Neural cell (in vitro differentiated cells): Measurements from ENCODE around the gene TMEM26. TPM values are rescaled to one million over a fixed set of nuclear protein-coding genes. Genes with fewer than 3 reads are reported as not detected.

Experiments
- H2AFZ ChIP-seq: fragments of 200-600, 300-800 bp; sonication (generic), shearing (Covaris generic); 2 replicates; pipeline ENCODE4 v1.6.0; 2014; ENCODE audit warnings: low read depth, mild to moderate bottlenecking, antibody characterized with exemption, low read length, moderate library complexity
- H3F3A ChIP-seq: fragments of 200-600 bp; shearing (Covaris generic); 2 replicates; pipeline ENCODE4 v1.6.1; 2016; ENCODE audit warnings: mild to moderate bottlenecking, moderate library complexity, mixed read lengths, antibody characterized with exemption, low read length; ENCODE audit not compliant: insufficient read depth, poor library complexity, severe bottlenecking
- H3K27ac ChIP-seq: fragments of 200-600, 300-800 bp; sonication (generic), shearing (Covaris generic); 2 replicates; pipeline ENCODE4 v1.5.1; 2014; ENCODE audit warnings: mild to moderate bottlenecking, low read length, moderate library complexity
- H3K27me3 ChIP-seq: fragments of 300-800, 200-600 bp; sonication (generic), shearing (Covaris generic); 2 replicates; pipeline ENCODE4 v1.6.0; 2014; ENCODE audit warnings: mild to moderate bottlenecking, low read depth, low read length, moderate library complexity; ENCODE audit not compliant: insufficient read depth
- H3K36me3 ChIP-seq: fragments of 300-800, 200-600 bp; sonication (generic), shearing (Covaris generic); 2 replicates; pipeline ENCODE4 v1.5.1; 2014; ENCODE audit warnings: mild to moderate bottlenecking, antibody characterized with exemption, low read length, moderate library complexity; ENCODE audit not compliant: insufficient read depth
- H3K4me2 ChIP-seq: fragments of 300-800, 200-600 bp; sonication (generic), shearing (Covaris generic); 2 replicates; pipeline ENCODE4 v1.6.0; 2014; ENCODE audit warnings: mild to moderate bottlenecking, low read length
- H3K4me3 ChIP-seq: fragments of 300-800, 200-600 bp; sonication (generic), shearing (Covaris generic); 2 replicates; pipeline ENCODE4 v1.5.1; 2014; ENCODE audit warnings: mild to moderate bottlenecking, low read length, moderate library complexity
- H3K79me2 ChIP-seq: fragments of 200-600 bp; shearing (Covaris generic); replicated peaks from 2 replicates; pipeline ENCODE4 v1.6.0; 2014; ENCODE audit warnings: mild to moderate bottlenecking, low read length, moderate library complexity; ENCODE audit not compliant: insufficient read depth
- H3K9ac ChIP-seq: fragments of 300-800, 200-600 bp; sonication (generic), shearing (Covaris generic); 2 replicates; pipeline ENCODE4 v1.6.1; 2016; ENCODE audit warnings: mild to moderate bottlenecking, low read length, mixed read lengths
- H3K9me2 ChIP-seq: fragments of 200-600 bp; shearing (Covaris generic); 2 replicates; pipeline ENCODE4 v1.6.1; 2016; ENCODE audit warnings: mild to moderate bottlenecking, low read length, mixed read lengths; ENCODE audit not compliant: insufficient read depth
- H3K9me3 ChIP-seq: fragments of 200-600, 300-800 bp; sonication (generic), shearing (Covaris generic); 2 replicates; pipeline ENCODE4 v1.6.1; 2016; ENCODE audit warnings: mild to moderate bottlenecking, mixed run types, low read length, moderate library complexity, mixed read lengths
- H4K20me1 ChIP-seq: fragments of 200-600 bp; shearing (Covaris generic); 2 replicates; pipeline ENCODE4 v1.6.1; 2016; ENCODE audit warnings: mild to moderate bottlenecking, mixed run types; ENCODE audit not compliant: insufficient read depth
- EP300 ChIP-seq: fragments of 450-650 bp; conservative IDR thresholded peaks from 2 replicates; pipeline ENCODE4 v1.6.1; 2014; ENCODE audit warnings: antibody characterized with exemption, mild to moderate bottlenecking, moderate library complexity; ENCODE audit not compliant: poor library complexity, severe bottlenecking
- EZH2 ChIP-seq: fragments of 200-600, 300-800 bp; shearing (Covaris generic), sonication (generic); IDR thresholded peaks from 2 replicates; pipeline ENCODE4 v1.6.1; 2014; ENCODE audit warnings: antibody characterized with exemption, low read length, borderline replicate concordance, mild to moderate bottlenecking; ENCODE audit not compliant: insufficient read depth, poor library complexity, severe bottlenecking
- MXI1 ChIP-seq: fragments of 450-650 bp; conservative IDR thresholded peaks from 2 replicates; pipeline ENCODE4 v1.6.1; 2014; ENCODE audit warnings: antibody characterized with exemption, mild to moderate bottlenecking; ENCODE audit not compliant: poor library complexity, severe bottlenecking
- POLR2AphosphoS5 ChIP-seq: IDR thresholded peaks from 2 replicates; pipeline ENCODE4 v1.6.1; 2012
- RAD21 ChIP-seq: fragments of 450-650 bp; conservative IDR thresholded peaks from 2 replicates; pipeline ENCODE4 v1.6.1; 2014; ENCODE audit warnings: antibody characterized with exemption, mild to moderate bottlenecking, moderate library complexity
- SMC3 ChIP-seq: fragments of 450-650 bp; conservative IDR thresholded peaks from 2 replicates; pipeline ENCODE4 v1.6.1; 2014; ENCODE audit warnings: antibody characterized with exemption, mild to moderate bottlenecking, moderate library complexity; ENCODE audit not compliant: poor library complexity
- TAF1 ChIP-seq: IDR thresholded peaks from 2 replicates; pipeline ENCODE4 v1.6.1; 2012; ENCODE audit warnings: low read depth
- polyA plus RNA-seq: library from polyadenylated mRNA; depleted of rRNA; stranded (reverse); fragments of >200 nt; gene quantifications from 2 replicates; pipeline ENCODE4 v1.2.3, GENCODE V29; 2014
- TF ChIP-seq, protein P1 (sequence below): fragments of 450-650 bp; IDR thresholded peaks from 2 replicates; pipeline ENCODE4 v1.5.1; 2014; ENCODE audit warnings: antibody characterized with exemption, mild to moderate bottlenecking, moderate library complexity; ENCODE audit not compliant: poor library complexity, severe bottlenecking
- TF ChIP-seq, protein P2 (sequence below): IDR thresholded peaks from 2 replicates; pipeline ENCODE4 v1.6.1; 2012; ENCODE audit warnings: borderline replicate concordance

The TMEM26 gene
- polyA plus RNA-seq, 1 donor from 2014 or later: not detected

DNA sequence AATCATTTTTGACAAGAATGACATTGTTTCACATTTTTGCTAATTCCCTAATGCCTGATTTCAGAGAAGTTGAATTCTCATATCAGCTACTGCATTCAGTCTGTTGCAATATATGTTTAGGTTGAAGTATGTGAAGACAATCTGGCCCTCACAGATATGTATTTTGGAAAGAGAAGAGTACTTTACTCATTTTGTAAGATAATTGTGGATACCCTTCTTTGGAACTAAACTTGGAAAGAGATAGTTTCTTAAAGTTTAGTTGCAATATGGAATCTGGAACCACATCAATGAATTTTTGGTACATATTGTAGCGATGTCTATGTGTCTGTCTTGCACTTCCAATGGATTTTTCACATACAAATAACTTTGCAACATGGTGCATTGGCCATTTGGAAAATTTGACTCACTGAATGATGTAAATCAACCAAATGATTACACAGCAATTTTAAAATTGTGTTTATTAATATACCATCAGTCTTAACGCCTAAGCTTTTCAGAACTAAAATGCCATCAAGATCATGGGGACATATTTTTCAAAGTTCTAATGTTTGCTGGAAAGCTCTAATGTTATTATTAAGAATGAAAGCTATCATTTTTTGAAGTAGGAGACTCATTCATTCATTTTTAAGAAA, 39.3 kb upstream of the TMEM26 start:
- Histone ChIP-seq H4K20me1 (no peaks in the 10 kb centered on the region), H3K9me3 (no peaks in the 10 kb centered on the region)
- TF ChIP-seq RAD21 (no peak), POLR2AphosphoS5 (no peak), EZH2 (no peak), SMC3 (no peak), EP300 (no peak), MXI1 (no peak), TAF1 (no peak)
- TF ChIP-seq, protein P1, sequence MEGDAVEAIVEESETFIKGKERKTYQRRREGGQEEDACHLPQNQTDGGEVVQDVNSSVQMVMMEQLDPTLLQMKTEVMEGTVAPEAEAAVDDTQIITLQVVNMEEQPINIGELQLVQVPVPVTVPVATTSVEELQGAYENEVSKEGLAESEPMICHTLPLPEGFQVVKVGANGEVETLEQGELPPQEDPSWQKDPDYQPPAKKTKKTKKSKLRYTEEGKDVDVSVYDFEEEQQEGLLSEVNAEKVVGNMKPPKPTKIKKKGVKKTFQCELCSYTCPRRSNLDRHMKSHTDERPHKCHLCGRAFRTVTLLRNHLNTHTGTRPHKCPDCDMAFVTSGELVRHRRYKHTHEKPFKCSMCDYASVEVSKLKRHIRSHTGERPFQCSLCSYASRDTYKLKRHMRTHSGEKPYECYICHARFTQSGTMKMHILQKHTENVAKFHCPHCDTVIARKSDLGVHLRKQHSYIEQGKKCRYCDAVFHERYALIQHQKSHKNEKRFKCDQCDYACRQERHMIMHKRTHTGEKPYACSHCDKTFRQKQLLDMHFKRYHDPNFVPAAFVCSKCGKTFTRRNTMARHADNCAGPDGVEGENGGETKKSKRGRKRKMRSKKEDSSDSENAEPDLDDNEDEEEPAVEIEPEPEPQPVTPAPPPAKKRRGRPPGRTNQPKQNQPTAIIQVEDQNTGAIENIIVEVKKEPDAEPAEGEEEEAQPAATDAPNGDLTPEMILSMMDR: no peak
- TF ChIP-seq, protein P2, sequence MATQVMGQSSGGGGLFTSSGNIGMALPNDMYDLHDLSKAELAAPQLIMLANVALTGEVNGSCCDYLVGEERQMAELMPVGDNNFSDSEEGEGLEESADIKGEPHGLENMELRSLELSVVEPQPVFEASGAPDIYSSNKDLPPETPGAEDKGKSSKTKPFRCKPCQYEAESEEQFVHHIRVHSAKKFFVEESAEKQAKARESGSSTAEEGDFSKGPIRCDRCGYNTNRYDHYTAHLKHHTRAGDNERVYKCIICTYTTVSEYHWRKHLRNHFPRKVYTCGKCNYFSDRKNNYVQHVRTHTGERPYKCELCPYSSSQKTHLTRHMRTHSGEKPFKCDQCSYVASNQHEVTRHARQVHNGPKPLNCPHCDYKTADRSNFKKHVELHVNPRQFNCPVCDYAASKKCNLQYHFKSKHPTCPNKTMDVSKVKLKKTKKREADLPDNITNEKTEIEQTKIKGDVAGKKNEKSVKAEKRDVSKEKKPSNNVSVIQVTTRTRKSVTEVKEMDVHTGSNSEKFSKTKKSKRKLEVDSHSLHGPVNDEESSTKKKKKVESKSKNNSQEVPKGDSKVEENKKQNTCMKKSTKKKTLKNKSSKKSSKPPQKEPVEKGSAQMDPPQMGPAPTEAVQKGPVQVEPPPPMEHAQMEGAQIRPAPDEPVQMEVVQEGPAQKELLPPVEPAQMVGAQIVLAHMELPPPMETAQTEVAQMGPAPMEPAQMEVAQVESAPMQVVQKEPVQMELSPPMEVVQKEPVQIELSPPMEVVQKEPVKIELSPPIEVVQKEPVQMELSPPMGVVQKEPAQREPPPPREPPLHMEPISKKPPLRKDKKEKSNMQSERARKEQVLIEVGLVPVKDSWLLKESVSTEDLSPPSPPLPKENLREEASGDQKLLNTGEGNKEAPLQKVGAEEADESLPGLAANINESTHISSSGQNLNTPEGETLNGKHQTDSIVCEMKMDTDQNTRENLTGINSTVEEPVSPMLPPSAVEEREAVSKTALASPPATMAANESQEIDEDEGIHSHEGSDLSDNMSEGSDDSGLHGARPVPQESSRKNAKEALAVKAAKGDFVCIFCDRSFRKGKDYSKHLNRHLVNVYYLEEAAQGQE: no peak

DNA sequence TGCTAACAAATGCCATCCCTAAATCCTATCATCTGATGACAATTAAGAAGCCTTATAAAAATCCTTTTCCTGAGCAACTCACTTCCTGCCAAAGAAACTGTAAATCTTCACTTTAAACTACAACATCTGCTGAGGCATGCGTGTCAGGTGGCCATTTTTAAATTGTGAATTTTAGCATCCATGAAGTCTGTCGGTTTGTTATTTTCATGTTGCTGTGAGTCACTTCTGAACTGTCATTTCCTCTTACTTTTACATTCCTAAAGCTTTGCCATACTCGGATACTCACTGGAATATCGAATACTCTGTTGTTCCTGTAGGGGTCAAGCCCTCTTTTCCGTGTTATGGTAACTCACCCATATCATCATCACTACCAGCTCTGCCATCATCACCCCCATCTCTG, 34.3 kb upstream of the TMEM26 start:
- H3K27me3 ChIP-seq: no peaks in the 10 kb centered on the region
- no peaks in the 10 kb centered on the region for H3F3A ChIP-seq
- H4K20me1 ChIP-seq: no peaks in the 10 kb centered on the region
- no peak overlapping the region for H3K4me3 ChIP-seq
- no peak overlapping the region for H3K27ac ChIP-seq
- no peak overlapping the region for H2AFZ ChIP-seq
- no peak overlapping the region for H3K4me2 ChIP-seq
- no peaks in the 10 kb centered on the region for H3K9me2 ChIP-seq
- H3K36me3 ChIP-seq: no peaks in the 10 kb centered on the region
- TF ChIP-seq EZH2: no peak
- TF ChIP-seq, protein P2: no peak
- TF ChIP-seq TAF1: no peak
- TF ChIP-seq EP300: no peak
- no peak for TF ChIP-seq POLR2AphosphoS5
- no peak for TF ChIP-seq SMC3
- TF ChIP-seq RAD21: no peak
- TF ChIP-seq MXI1: no peak
- TF ChIP-seq, protein P1: no peak
- H3K79me2 ChIP-seq: no peaks in the 10 kb centered on the region
- no peaks in the 10 kb centered on the region for H3K9me3 ChIP-seq
- no peak overlapping the region for H3K9ac ChIP-seq

More for the DNA sequence above, 39.3 kb upstream of the TMEM26 start:
- Histone ChIP-seq H3K27me3 (no peaks in the 10 kb centered on the region), H3K4me3 (no peak overlapping the region), H3K27ac (no peak overlapping the region), H3K36me3 (no peaks in the 10 kb centered on the region), H2AFZ (no peak overlapping the region), H3K9ac (no peak overlapping the region), H3K4me2 (no peak overlapping the region), H3K9me2 (no peaks in the 10 kb centered on the region), H3K79me2 (no peaks in the 10 kb centered on the region), H3F3A (no peaks in the 10 kb centered on the region)
